Measurements from ENCODE around the gene PRDM8. TPM values are rescaled to one million over a fixed set of nuclear protein-coding genes. Genes with fewer than 3 reads are reported as not detected.

PRDM8 gene
- total RNA-seq, 1 donor from 2014 or later: 0.07 TPM

DNA sequence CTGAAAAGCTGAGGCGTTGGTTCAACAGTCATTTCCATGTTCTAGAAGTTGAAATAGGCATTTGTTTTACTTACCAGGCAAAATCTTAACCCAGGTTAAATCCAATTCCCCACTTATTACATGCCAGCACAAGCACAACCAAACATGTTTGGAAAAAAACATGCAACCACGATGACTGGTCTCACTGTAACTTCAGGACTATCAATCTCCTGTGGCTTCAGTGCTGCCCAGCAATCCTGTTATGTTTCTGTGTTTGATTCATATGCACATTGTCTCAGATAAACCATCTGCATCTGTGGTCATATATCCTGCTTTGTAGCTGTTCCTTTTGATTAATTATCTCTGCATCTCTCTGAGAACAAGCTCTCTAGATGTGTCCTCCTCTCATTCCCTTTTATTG is 28.3 kb downstream of the PRDM8 start:
- Mint-ChIP-seq H3K4me1 (ENCODE audit: low read depth) (no peaks in the 10 kb centered on the region), H3K4me3 (ENCODE audit: unreplicated experiment) (no peak overlapping the region), H3K36me3 (ENCODE audit: low read depth) (no peaks in the 10 kb centered on the region), H3K27me3 (ENCODE audit: low read depth) (peaks cover 12% of the 10 kb centered on the region), H3K27ac (ENCODE audit: unreplicated experiment) (no peak overlapping the region), H3K9me3 (ENCODE audit: low read depth) (no peaks in the 10 kb centered on the region)
- no peak for DNase-seq (ENCODE audit: low spot score)
- TF ChIP-seq, protein P1, sequence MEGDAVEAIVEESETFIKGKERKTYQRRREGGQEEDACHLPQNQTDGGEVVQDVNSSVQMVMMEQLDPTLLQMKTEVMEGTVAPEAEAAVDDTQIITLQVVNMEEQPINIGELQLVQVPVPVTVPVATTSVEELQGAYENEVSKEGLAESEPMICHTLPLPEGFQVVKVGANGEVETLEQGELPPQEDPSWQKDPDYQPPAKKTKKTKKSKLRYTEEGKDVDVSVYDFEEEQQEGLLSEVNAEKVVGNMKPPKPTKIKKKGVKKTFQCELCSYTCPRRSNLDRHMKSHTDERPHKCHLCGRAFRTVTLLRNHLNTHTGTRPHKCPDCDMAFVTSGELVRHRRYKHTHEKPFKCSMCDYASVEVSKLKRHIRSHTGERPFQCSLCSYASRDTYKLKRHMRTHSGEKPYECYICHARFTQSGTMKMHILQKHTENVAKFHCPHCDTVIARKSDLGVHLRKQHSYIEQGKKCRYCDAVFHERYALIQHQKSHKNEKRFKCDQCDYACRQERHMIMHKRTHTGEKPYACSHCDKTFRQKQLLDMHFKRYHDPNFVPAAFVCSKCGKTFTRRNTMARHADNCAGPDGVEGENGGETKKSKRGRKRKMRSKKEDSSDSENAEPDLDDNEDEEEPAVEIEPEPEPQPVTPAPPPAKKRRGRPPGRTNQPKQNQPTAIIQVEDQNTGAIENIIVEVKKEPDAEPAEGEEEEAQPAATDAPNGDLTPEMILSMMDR (IDR thresholded peaks at IDR 0.05): no peak

GRCh38 chr4:80226094-80226493 is 28.8 kb downstream of the PRDM8 start:
- H3K9me3 Mint-ChIP-seq (ENCODE audit: low read depth): no peaks in the 10 kb centered on the region
- no peak for DNase-seq (ENCODE audit: low spot score)
- no peaks in the 10 kb centered on the region for H3K36me3 Mint-ChIP-seq (ENCODE audit: low read depth)
- no peak overlapping the region for H3K27ac Mint-ChIP-seq (ENCODE audit: unreplicated experiment)
- H3K4me1 Mint-ChIP-seq (ENCODE audit: low read depth): no peaks in the 10 kb centered on the region
- TF ChIP-seq, protein P1 (IDR thresholded peaks at IDR 0.05): no peak
- H3K4me3 Mint-ChIP-seq (ENCODE audit: unreplicated experiment): no peak overlapping the region
- peaks cover 10% of the 10 kb centered on the region for H3K27me3 Mint-ChIP-seq (ENCODE audit: low read depth)

GRCh38 chr4:80228460-80228859 is 31.2 kb downstream of the PRDM8 start:
- no peak for DNase-seq (ENCODE audit: low spot score)
- Mint-ChIP-seq H3K27ac (ENCODE audit: unreplicated experiment) (no peak overlapping the region), H3K4me3 (ENCODE audit: unreplicated experiment) (no peak overlapping the region), H3K4me1 (ENCODE audit: low read depth) (no peaks in the 10 kb centered on the region), H3K36me3 (ENCODE audit: low read depth) (no peaks in the 10 kb centered on the region), H3K9me3 (ENCODE audit: low read depth) (no peaks in the 10 kb centered on the region), H3K27me3 (ENCODE audit: low read depth) (peaks cover 3% of the 10 kb centered on the region)
- TF ChIP-seq, protein P1 (IDR thresholded peaks at IDR 0.05): no peak

GRCh38 chr4:80229128-80229527 is 31.8 kb downstream of the PRDM8 start:
- no peak for DNase-seq (ENCODE audit: low spot score)

DNA sequence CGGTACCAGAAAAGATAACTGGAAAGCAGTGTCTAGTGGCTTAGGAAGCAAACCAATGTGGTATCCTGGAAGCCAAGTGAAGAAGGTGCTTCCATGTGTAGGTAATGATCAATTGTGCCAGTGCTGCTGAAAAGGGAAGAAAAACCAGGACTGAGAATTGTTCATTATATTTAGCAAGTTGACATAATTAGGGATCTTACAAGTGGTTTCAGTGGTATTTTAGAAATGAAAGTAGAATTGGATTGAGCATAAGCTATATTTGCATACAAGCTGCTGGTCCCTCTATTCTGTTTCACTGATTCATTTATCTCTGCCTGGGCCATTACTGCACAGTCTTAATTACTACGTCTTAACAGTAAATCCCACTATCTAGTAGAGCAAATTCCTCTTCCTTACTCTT is 32.3 kb downstream of the PRDM8 start:
- no peak for DNase-seq (ENCODE audit: low spot score)
- TF ChIP-seq, protein P1 (IDR thresholded peaks at IDR 0.05): no peak
- no peaks in the 10 kb centered on the region for H3K36me3 Mint-ChIP-seq (ENCODE audit: low read depth)
- H3K27ac Mint-ChIP-seq (ENCODE audit: unreplicated experiment): no peak overlapping the region
- H3K27me3 Mint-ChIP-seq (ENCODE audit: low read depth): peaks cover 3% of the 10 kb centered on the region
- no peaks in the 10 kb centered on the region for H3K9me3 Mint-ChIP-seq (ENCODE audit: low read depth)
- peaks cover 3% of the 10 kb centered on the region for H3K4me1 Mint-ChIP-seq (ENCODE audit: low read depth)
- no peak overlapping the region for H3K4me3 Mint-ChIP-seq (ENCODE audit: unreplicated experiment)

More at GRCh38 chr4:80229128-80229527, 31.8 kb downstream of the PRDM8 start:
- H3K4me3 Mint-ChIP-seq (ENCODE audit: unreplicated experiment): no peak overlapping the region
- peaks cover 3% of the 10 kb centered on the region for H3K27me3 Mint-ChIP-seq (ENCODE audit: low read depth)
- H3K36me3 Mint-ChIP-seq (ENCODE audit: low read depth): no peaks in the 10 kb centered on the region
- H3K4me1 Mint-ChIP-seq (ENCODE audit: low read depth): peaks cover 3% of the 10 kb centered on the region
- H3K9me3 Mint-ChIP-seq (ENCODE audit: low read depth): no peaks in the 10 kb centered on the region
- TF ChIP-seq, protein P1 (IDR thresholded peaks at IDR 0.05): no peak
- H3K27ac Mint-ChIP-seq (ENCODE audit: unreplicated experiment): no peak overlapping the region

Data from chondrocyte (in vitro differentiated cells).